Vagina (tissue), 2 donors: ENCODE measurements around the gene WWOX. TPM values are rescaled to one million over a fixed set of nuclear protein-coding genes. Genes with fewer than 3 reads are reported as not detected.

Experiments used
- DNase-seq, 2 donors: peaks; one replicate each; pipeline ENCODE4 v3.0.0-alpha.2; 2017; ENCODE audit errors: extremely low spot score in 2 of 2
- H3K27ac ChIP-seq: fragments of 200-600 bp; sonication (generic); one replicate; pipeline ENCODE4 v1.5.1; 2019
- H3K27me3 ChIP-seq: fragments of 200-600 bp; sonication (generic); one replicate; pipeline ENCODE4 v1.5.1; 2019
- H3K36me3 ChIP-seq, 2 donors: fragments of 200-600 bp; sonication (generic); one replicate each; pipeline ENCODE4 v1.5.1; 2017 to 2019
- H3K4me1 ChIP-seq: fragments of 200-600 bp; sonication (generic); one replicate; pipeline ENCODE4 v1.5.1; 2019
- H3K4me3 ChIP-seq, 2 donors: fragments of 200-600 bp; sonication (generic); 1 replicate in 1 of 2; 2 replicates in 1 of 2; pipeline ENCODE4 v1.5.1; 2016 to 2019
- H3K9me3 ChIP-seq: fragments of 200-600 bp; sonication (generic); one replicate; pipeline ENCODE4 v1.5.1; 2019
- POLR2A ChIP-seq, 2 donors: fragments of 450-650 bp; IDR thresholded peaks; one replicate each; pipeline ENCODE4 v1.6.1; 2017; ENCODE audit warnings: antibody characterized with exemption in 2 of 2, mild to moderate bottlenecking in 2 of 2, moderate library complexity in 2 of 2
- POLR2AphosphoS5 ChIP-seq, 2 donors: sonication (generic); formaldehyde crosslinking; IDR thresholded peaks; one replicate each; pipeline ENCODE4 v1.9.0; 2017; ENCODE audit warnings: antibody characterized with exemption in 2 of 2, mild to moderate bottlenecking in 2 of 2, low read depth in 1 of 2; ENCODE audit not compliant: insufficient read depth in 1 of 2
- intact Hi-C: fragments of 100-400 bp; cut with DNase I; formaldehyde crosslinking; loops from one replicate; pipeline ENCODE4 v1.15.1; 2023
- total RNA-seq: library from RNA; depleted of rRNA; stranded (reverse); fragments of >200 nt; gene quantifications from one replicate; pipeline ENCODE4 v1.2.3, GENCODE V29; 2016
- TF ChIP-seq, protein P1 (sequence below), 3 experiments: fragments of 450-650 bp in 2 of 3; fragments of 200-600 bp in 1 of 3; sonication (generic) in 1 of 3; IDR thresholded peaks; one replicate each; pipeline ENCODE4 v1.5.1; 2017 to 2019; ENCODE audit warnings: antibody characterized with exemption in 3 of 3, mild to moderate bottlenecking in 2 of 3, moderate library complexity in 2 of 3

WWOX gene
- total RNA-seq, 1 donor from 2014 or later: 33.1 TPM

DNA sequence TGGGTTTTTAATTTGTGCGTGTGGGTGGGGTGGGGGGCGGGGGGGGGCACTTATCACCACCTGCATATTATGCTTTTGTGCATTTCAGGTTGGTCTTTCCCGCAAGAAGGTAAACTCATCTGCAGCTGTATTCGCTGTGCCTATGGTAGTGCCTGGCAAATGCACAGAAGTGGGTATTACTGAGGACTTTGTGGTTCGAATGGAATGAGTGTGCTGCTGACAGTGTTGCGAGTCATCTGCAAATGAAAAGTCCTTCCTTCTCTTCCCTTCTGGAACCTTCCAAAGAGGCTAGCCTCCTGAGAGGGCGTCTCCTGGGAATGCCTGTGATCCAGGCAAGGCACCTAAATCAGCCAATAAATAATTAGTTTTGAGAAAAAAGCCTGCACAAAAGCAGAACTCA lies 968.1 kb downstream of the WWOX start:
- Histone ChIP-seq H3K4me1 (peaks cover 26% of the 10 kb centered on the region), H3K27ac (no peak overlapping the region), H3K9me3 (no peaks in the 10 kb centered on the region), H3K27me3 (no peaks in the 10 kb centered on the region), H3K4me3 (no peak overlapping the region), H3K36me3 (no peaks in the 10 kb centered on the region)
- no peak for DNase-seq
- no peak for TF ChIP-seq POLR2A (IDR thresholded peaks at IDR 0.05)
- TF ChIP-seq, protein P1, sequence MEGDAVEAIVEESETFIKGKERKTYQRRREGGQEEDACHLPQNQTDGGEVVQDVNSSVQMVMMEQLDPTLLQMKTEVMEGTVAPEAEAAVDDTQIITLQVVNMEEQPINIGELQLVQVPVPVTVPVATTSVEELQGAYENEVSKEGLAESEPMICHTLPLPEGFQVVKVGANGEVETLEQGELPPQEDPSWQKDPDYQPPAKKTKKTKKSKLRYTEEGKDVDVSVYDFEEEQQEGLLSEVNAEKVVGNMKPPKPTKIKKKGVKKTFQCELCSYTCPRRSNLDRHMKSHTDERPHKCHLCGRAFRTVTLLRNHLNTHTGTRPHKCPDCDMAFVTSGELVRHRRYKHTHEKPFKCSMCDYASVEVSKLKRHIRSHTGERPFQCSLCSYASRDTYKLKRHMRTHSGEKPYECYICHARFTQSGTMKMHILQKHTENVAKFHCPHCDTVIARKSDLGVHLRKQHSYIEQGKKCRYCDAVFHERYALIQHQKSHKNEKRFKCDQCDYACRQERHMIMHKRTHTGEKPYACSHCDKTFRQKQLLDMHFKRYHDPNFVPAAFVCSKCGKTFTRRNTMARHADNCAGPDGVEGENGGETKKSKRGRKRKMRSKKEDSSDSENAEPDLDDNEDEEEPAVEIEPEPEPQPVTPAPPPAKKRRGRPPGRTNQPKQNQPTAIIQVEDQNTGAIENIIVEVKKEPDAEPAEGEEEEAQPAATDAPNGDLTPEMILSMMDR (IDR thresholded peaks at IDR 0.05): no peak
- TF ChIP-seq POLR2AphosphoS5 (IDR thresholded peaks at IDR 0.05; ENCODE audit: insufficient read depth in 1 of 2, low read depth in 1 of 2): no peak
- intact Hi-C loops: no loop called here

DNA sequence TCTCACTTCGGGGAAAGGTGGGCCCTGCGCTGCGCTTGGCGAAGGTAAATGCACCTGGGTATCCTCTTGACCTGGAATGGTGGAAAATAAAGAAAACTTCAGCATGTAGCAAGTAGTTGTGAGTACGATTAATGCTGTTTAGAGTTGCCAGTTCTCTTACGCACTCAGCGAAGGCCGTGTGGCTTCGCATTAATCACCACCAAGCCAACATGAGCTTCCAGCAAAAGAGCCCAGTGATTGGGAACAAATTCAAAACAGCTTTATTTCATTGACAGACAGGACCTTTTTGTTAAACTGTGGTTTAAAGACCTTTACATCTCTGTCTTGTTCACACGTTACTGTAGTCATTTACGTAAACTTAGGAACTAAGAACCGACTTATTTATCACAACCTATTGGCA lies 969.7 kb downstream of the WWOX start:
- intact Hi-C loops: no loop called here
- Histone ChIP-seq H3K36me3 (no peaks in the 10 kb centered on the region), H3K4me1 (peaks cover 26% of the 10 kb centered on the region), H3K27ac (peak overlapping the region; percentile 70), H3K27me3 (no peaks in the 10 kb centered on the region), H3K4me3 (no peak overlapping the region), H3K9me3 (no peaks in the 10 kb centered on the region)
- TF ChIP-seq POLR2AphosphoS5 (IDR thresholded peaks at IDR 0.05; ENCODE audit: insufficient read depth in 1 of 2, low read depth in 1 of 2): no peak
- TF ChIP-seq POLR2A (IDR thresholded peaks at IDR 0.05): no peak
- TF ChIP-seq, protein P1 (IDR thresholded peaks at IDR 0.05): no peak
- no peak for DNase-seq

DNA sequence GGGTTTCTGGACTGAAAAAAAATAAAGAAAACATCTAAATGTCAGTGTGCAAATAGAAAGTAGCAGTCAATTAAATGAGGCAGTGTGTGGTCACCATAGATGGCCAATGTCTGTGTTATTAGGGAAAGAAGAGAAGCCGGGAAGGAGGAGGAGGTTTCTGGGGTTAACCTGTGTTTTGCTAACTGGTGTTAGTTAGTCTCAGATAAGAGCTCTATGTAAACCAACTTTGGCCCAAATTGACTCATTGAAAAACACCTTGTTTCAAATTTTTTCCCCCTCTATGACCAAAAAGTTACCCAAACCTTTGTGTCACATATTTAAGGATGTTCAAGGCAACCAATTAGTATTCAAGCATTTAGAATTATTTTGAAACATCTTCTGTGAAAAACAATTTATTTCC lies 970.2 kb downstream of the WWOX start:
- DNase-seq: no peak
- peak in 1 of 2 donors; percentile 37 for TF ChIP-seq POLR2AphosphoS5 (IDR thresholded peaks at IDR 0.05; ENCODE audit: insufficient read depth in 1 of 2, low read depth in 1 of 2)
- TF ChIP-seq, protein P1 (IDR thresholded peaks at IDR 0.05): no peak
- TF ChIP-seq POLR2A (IDR thresholded peaks at IDR 0.05): no peak
- intact Hi-C loops: no loop called here

DNA sequence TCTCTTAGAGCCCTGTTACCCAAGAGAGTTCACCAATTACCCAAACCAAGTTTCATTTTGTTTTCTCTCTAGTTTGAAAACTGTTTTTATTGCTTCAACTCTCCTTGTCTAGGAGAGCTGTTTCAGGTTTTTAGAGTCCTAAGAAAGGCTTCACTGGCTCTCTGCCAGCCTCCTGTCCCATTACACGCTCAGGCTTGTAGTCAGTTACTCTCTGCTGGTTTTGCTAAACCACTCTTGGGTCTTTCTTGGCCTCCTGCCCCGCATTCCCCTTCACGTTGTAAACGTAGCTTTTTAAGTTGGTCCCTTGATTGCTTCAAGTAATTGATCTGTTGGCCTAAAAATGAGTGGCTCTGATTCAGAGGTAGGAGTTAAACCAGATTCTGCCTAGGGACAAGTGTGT lies 972.0 kb downstream of the WWOX start:
- Histone ChIP-seq H3K4me3 (no peak overlapping the region), H3K27me3 (no peaks in the 10 kb centered on the region), H3K9me3 (no peaks in the 10 kb centered on the region), H3K27ac (peak overlapping the region; percentile 70), H3K36me3 (no peaks in the 10 kb centered on the region), H3K4me1 (peaks cover 26% of the 10 kb centered on the region)
- no peak for TF ChIP-seq POLR2A (IDR thresholded peaks at IDR 0.05)
- peak in 1 of 2 donors; percentile 39 for TF ChIP-seq POLR2AphosphoS5 (IDR thresholded peaks at IDR 0.05; ENCODE audit: insufficient read depth in 1 of 2, low read depth in 1 of 2)
- intact Hi-C loops: no loop called here
- DNase-seq: no peak

More for the DNA sequence above, 970.2 kb downstream of the WWOX start:
- H3K4me1 ChIP-seq: peaks cover 26% of the 10 kb centered on the region
- H3K4me3 ChIP-seq: no peak overlapping the region
- H3K27me3 ChIP-seq: no peaks in the 10 kb centered on the region
- no peaks in the 10 kb centered on the region for H3K9me3 ChIP-seq
- H3K27ac ChIP-seq: peak overlapping the region; percentile 70
- no peaks in the 10 kb centered on the region for H3K36me3 ChIP-seq

DNA sequence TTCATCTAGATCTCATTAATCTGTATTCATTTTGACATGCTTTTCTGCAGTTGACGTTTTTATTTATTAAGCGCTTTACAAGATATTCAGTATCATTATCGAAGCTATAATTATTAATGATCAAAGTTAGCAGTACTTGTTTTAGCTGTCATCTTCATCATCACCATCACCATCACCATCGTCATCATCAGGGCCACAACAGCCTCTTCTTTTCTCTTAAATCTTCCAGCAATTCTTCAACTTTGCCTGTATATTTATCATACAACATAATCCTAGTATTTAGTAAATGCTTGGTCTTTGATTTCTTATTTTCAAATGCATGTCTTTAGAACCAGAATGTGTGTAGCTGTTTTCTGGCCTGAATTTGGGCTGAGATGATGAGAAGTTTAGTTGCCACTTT lies 973.1 kb downstream of the WWOX start:
- no peak overlapping the region for H3K27ac ChIP-seq
- DNase-seq: no peak
- H3K9me3 ChIP-seq: no peaks in the 10 kb centered on the region
- H3K4me1 ChIP-seq: peaks cover 25% of the 10 kb centered on the region
- TF ChIP-seq, protein P1 (IDR thresholded peaks at IDR 0.05): no peak
- no peak for TF ChIP-seq POLR2AphosphoS5 (IDR thresholded peaks at IDR 0.05; ENCODE audit: insufficient read depth in 1 of 2, low read depth in 1 of 2)
- TF ChIP-seq POLR2A (IDR thresholded peaks at IDR 0.05): no peak
- no peaks in the 10 kb centered on the region for H3K27me3 ChIP-seq
- H3K4me3 ChIP-seq: no peak overlapping the region
- H3K36me3 ChIP-seq: no peaks in the 10 kb centered on the region
- intact Hi-C loops: no loop called here
